Muscle of leg (tissue), 11 donors: ENCODE measurements around the gene SPTA1. TPM values are rescaled to one million over a fixed set of nuclear protein-coding genes. Genes with fewer than 3 reads are reported as not detected.

ENCODE experiments used
- DNase-seq: peaks from one replicate; pipeline ENCODE4 v3.0.0; 2013
- H3K27ac ChIP-seq: one replicate; pipeline ENCODE4 v1.5.1; 2013; ENCODE audit warnings: mild to moderate bottlenecking, low read length, control low read depth
- H3K27me3 ChIP-seq: one replicate; pipeline ENCODE4 v1.6.1; 2013; ENCODE audit warnings: low read length; ENCODE audit not compliant: control insufficient read depth, insufficient read depth
- H3K36me3 ChIP-seq: one replicate; pipeline ENCODE4 v1.6.1; 2013; ENCODE audit warnings: low read length; ENCODE audit not compliant: control insufficient read depth, insufficient read depth
- H3K4me1 ChIP-seq: one replicate; pipeline ENCODE4 v1.6.1; 2013; ENCODE audit warnings: low read length; ENCODE audit not compliant: control insufficient read depth, insufficient read depth
- H3K4me3 ChIP-seq: one replicate; pipeline ENCODE4 v1.5.1; 2013; ENCODE audit warnings: low read length, control low read depth
- H3K9me3 ChIP-seq: replicated peaks from 2 replicates; pipeline ENCODE4 v1.6.1; 2013; ENCODE audit warnings: low read depth, low read length; ENCODE audit not compliant: control insufficient read depth
- WGBS: methylation state at CpG from one replicate; pipeline ENCODE4 v1.1.5; 2013; ENCODE audit warnings: missing lambda C conversion rate; ENCODE audit not compliant: insufficient coverage; 5-methylcytosine and 5-hydroxymethylcytosine counted together
- polyA plus RNA-seq, 8 donors: library from polyadenylated mRNA; unstranded; fragments of 120-200 nt; gene quantifications; one replicate each; pipeline versions ENCODE4 v1.2.1 to v1.2.3, GENCODE V29; 2013; ENCODE audit warnings: inconsistent platforms in 1 of 8, low replicate concordance in 1 of 8; ENCODE audit not compliant: insufficient read length in 8 of 8, insufficient read depth in 1 of 8
- total RNA-seq: library from RNA; stranded (reverse); fragments of 120-200 nt; gene quantifications from one replicate; pipeline ENCODE4 v1.2.4, GENCODE V29; 2013

SPTA1 gene
- total and polyA plus RNA-seq, 9 donors, result 0.99 to 5.6 (median 2.3) TPM

GRCh38 chr1:158649052-158649451 lies 37.5 kb downstream of the SPTA1 start:
- Histone ChIP-seq H3K9me3 (no peaks in the 10 kb centered on the region), H3K27ac (no peak overlapping the region), H3K4me3 (no peak overlapping the region), H3K4me1 (no peaks in the 10 kb centered on the region), H3K36me3 (no peaks in the 10 kb centered on the region), H3K27me3 (no peaks in the 10 kb centered on the region)
- DNase-seq, result no peak

DNA sequence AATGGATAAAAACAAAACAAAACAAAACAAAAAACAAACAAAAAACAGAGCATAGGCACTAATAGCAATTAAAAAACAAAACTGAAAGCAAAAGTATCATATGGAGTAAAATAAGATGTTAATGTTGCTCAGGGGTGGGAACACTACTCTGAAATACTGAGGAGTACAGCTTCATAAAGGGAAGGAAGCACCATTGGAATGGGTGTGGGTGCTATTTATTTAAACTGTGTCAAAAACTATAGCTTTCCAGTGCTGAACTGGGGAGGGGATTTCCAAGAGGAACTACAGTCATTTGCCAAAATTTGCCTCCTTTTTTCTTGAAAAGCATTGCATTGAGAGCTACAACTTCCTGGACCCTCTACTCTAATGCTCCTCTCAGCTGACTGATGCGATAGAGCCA lies 40.0 kb downstream of the SPTA1 start:
- no peak overlapping the region for H3K27ac ChIP-seq
- H3K27me3 ChIP-seq, result no peaks in the 10 kb centered on the region

DNA sequence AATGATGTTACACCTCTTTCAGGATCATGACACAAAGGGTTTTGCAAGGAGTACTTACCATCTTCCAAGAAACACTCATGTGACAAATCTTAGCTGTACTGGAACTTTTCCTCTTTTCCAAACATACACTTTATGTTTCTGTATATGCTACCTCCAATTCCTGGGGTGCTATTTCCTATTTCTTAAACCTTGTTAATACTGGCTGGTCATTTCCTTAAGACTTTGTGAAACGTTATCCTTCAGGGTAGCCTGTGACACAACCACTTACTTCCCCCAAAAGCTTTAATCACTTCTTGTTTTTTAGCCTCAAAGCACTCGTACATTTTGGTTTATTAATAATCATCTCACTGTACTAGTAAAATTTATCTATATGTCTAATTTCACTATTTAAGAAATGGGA lies 42.1 kb downstream of the SPTA1 start:
- no peaks in the 10 kb centered on the region for H3K4me1 ChIP-seq
- WGBS, result no CpG with 5 or more reads among the region's 2 CpGs
- no peak overlapping the region for H3K4me3 ChIP-seq
- H3K9me3 ChIP-seq, result peaks cover 2% of the 10 kb centered on the region
- no peak overlapping the region for H3K27ac ChIP-seq
- no peaks in the 10 kb centered on the region for H3K36me3 ChIP-seq
- no peaks in the 10 kb centered on the region for H3K27me3 ChIP-seq
- DNase-seq, result peak; percentile 7

More for the DNA sequence above, 40.0 kb downstream of the SPTA1 start:
- no peaks in the 10 kb centered on the region for H3K36me3 ChIP-seq
- no peak overlapping the region for H3K4me3 ChIP-seq
- WGBS, result no CpG with 5 or more reads among the region's 1 CpG
- H3K4me1 ChIP-seq, result no peaks in the 10 kb centered on the region
- no peaks in the 10 kb centered on the region for H3K9me3 ChIP-seq
- peak; percentile 21 for DNase-seq

DNA sequence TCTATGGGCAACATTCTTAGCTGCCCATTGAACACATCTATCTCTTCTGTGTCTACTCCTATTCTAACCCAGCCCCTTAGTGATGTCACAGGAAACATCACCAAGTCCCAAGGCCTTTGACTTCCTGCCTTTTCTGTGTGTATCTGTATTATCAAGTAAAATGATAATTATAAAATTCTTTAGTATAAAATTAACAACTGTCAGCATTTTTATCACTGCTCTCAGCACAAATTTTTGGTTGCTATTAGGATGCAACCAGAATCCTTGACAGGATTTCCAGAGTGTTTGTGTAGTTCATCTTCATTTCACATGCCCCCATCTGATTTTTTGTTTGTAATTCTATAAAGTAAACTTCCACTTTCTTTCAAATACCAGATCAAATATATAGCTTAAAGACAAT lies 47.6 kb downstream of the SPTA1 start:
- H3K4me3 ChIP-seq, result no peak overlapping the region

DNA sequence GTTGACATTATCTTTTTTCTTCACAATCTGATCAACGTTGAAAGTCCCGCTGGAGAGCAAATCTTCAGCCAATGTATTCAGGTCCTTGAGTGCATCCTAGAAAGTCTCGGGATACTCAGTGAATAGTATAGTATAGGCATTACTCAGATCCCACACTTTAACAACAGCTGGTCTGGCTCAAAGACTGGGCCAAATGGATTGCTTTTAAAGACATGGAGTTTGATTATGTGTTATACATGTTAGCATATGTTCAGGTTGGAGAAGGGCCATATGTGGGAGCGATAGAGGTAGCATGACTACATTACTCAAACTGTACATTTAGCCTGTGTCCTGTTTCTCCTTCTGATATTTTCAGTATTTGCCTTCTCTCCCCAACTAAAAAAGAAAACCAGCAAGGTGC lies 48.4 kb downstream of the SPTA1 start:
- WGBS, result no CpG with 5 or more reads among the region's 4 CpGs
- no peak overlapping the region for H3K27ac ChIP-seq
- DNase-seq, result no peak

More for the DNA sequence above, 47.6 kb downstream of the SPTA1 start:
- H3K27ac ChIP-seq, result no peak overlapping the region
- no peaks in the 10 kb centered on the region for H3K4me1 ChIP-seq
- H3K9me3 ChIP-seq, result peaks cover 11% of the 10 kb centered on the region
- no peaks in the 10 kb centered on the region for H3K27me3 ChIP-seq
- no peak for DNase-seq
- H3K36me3 ChIP-seq, result no peaks in the 10 kb centered on the region

DNA sequence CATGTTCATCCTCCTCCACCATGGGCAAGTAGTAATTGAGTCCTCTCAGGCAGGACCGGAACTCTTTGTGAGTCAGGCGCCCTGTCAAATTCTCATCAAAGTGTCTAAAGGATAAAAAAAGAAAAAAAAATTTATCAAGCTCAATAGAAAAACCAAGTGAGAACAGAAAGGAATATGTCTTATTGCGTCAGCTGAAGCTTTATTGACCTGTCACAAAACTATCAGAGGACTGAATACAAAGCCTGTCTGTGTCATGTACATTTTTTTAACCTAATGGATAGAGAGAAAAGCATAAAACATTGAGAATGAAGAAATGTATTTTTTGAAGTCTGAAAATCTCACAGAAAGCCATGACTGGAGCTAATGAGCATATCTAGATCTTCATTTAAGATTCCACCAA lies 72.8 kb downstream of the SPTA1 start:
- H3K4me3 ChIP-seq, result no peak overlapping the region
- H3K9me3 ChIP-seq, result no peaks in the 10 kb centered on the region
- H3K27ac ChIP-seq, result no peak overlapping the region
- no peaks in the 10 kb centered on the region for H3K27me3 ChIP-seq
- no peak for DNase-seq
- no peaks in the 10 kb centered on the region for H3K4me1 ChIP-seq
- WGBS, result no CpG with 5 or more reads among the region's 3 CpGs
- no peaks in the 10 kb centered on the region for H3K36me3 ChIP-seq

More for the DNA sequence above, 48.4 kb downstream of the SPTA1 start:
- Histone ChIP-seq H3K36me3 (no peaks in the 10 kb centered on the region), H3K9me3 (peaks cover 11% of the 10 kb centered on the region), H3K4me1 (no peaks in the 10 kb centered on the region), H3K27me3 (no peaks in the 10 kb centered on the region), H3K4me3 (no peak overlapping the region)

DNA sequence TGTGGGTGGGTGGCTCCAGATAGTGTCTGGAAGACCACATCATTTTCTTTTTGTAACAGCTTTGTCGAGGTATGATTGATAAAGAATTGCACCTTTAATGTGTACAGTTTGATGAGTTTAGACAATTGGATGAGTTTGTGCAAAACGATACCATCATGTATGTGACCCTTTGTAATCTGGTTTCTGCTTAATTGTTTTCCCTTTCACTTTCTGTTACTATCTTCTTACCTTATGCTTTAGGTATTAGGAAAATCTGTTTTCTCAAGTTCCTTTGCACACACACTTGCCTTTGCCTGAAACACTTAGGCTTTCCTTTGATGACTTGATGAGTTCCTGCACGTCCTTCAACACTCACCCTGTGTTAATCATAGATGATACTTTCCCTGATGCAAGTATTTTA lies 74.6 kb downstream of the SPTA1 start:
- H3K27ac ChIP-seq, result no peak overlapping the region
- WGBS, result no CpG with 5 or more reads among the region's 3 CpGs
- H3K36me3 ChIP-seq, result no peaks in the 10 kb centered on the region
- DNase-seq, result no peak
- H3K4me3 ChIP-seq, result no peak overlapping the region
- no peaks in the 10 kb centered on the region for H3K9me3 ChIP-seq
- H3K27me3 ChIP-seq, result no peaks in the 10 kb centered on the region
- no peaks in the 10 kb centered on the region for H3K4me1 ChIP-seq

GRCh38 chr1:158607296-158607695 lies 79.2 kb downstream of the SPTA1 start:
- no peaks in the 10 kb centered on the region for H3K9me3 ChIP-seq
- H3K27me3 ChIP-seq, result no peaks in the 10 kb centered on the region
- no peaks in the 10 kb centered on the region for H3K36me3 ChIP-seq
- no peak overlapping the region for H3K27ac ChIP-seq
- no peak overlapping the region for H3K4me3 ChIP-seq
- 83% methylated on average over 1 of the region's 1 CpG for WGBS
- no peak for DNase-seq
- no peaks in the 10 kb centered on the region for H3K4me1 ChIP-seq

DNA sequence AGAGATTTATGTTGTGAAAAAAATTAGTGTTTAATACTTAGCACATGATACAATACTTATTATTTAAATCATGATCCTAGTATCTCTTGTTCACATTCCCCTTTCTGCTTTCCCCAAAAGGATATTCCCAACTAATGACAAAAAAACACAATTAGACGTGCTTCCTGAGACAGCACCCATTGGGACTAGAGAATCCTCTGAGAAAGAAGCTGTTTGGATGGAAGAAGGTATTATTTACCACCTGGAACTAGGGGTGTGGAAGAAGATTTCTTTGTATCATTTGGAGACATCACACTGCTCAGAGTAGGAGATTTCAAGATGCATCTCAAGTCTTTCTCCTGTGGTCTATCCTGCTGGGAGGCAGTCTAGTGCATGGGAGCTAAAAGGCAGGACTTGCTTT lies 81.5 kb downstream of the SPTA1 start, which contains the start of gene OR10Z1:
Gene OR10Z1 (plus strand): TSS at position 301 of the 400 bp plus-strand sequence. CDS start 1,171 bp downstream, outside the sequence.
- no peaks in the 10 kb centered on the region for H3K27me3 ChIP-seq
- no peak within 1 kb of the TSS for H3K27ac ChIP-seq
- no peaks in the 10 kb centered on the region for H3K36me3 ChIP-seq
- no CpG with 5 or more reads among the region's 1 CpG for WGBS
- no peaks in the 10 kb centered on the region for H3K9me3 ChIP-seq
- no peaks in the 10 kb centered on the region for H3K4me1 ChIP-seq
- H3K4me3 ChIP-seq, result no peak within 1 kb of the TSS
- DNase-seq, result no peak

DNA sequence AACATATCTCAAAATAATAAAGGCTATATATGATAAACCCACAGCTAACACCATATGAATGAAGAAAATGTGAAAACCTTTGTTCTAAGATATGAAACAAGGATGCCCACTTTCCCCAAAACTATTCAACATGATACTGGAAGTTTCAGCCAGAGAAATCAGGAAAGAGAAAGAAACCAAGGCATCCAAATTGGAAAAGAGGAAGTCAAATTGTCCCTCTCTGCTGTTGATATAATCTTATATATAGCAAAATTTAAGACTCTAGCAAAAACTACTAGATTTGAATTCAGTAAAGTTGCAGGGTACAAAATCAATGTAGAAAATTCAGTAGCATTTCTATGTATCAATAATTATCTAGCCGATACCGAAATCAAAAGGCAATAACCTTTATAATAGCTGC lies 85.8 kb downstream of the SPTA1 start:
- WGBS, result no CpG with 5 or more reads among the region's 2 CpGs
- DNase-seq, result no peak
- no peaks in the 10 kb centered on the region for H3K4me1 ChIP-seq
- peaks cover 20% of the 10 kb centered on the region for H3K9me3 ChIP-seq
- no peak overlapping the region for H3K27ac ChIP-seq
- H3K4me3 ChIP-seq, result no peak overlapping the region
- H3K27me3 ChIP-seq, result no peaks in the 10 kb centered on the region
- H3K36me3 ChIP-seq, result no peaks in the 10 kb centered on the region

DNA sequence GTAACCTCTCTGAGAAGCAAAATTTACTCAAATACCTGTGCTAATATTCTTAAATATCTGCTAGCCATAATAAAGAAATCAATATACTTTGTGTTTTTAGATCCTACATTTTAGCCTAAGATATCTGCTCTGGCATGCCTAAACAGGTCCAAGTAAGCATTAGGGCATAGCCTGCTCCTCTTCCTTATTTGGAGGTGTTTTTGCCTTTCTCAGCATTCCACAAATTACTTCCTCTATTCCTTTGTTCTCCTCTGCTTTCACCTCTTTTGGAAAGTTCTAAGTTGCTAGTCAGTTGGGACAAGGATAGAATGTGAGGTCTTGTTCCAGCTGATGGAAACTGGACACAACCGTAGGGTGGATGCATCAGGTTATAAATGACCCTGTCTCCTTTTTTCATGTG lies 99.6 kb downstream of the SPTA1 start:
- peaks cover 3% of the 10 kb centered on the region for H3K9me3 ChIP-seq
- no peak overlapping the region for H3K27ac ChIP-seq
- H3K4me1 ChIP-seq, result no peaks in the 10 kb centered on the region
- H3K36me3 ChIP-seq, result no peaks in the 10 kb centered on the region
- no peak for DNase-seq
- no peaks in the 10 kb centered on the region for H3K27me3 ChIP-seq
- H3K4me3 ChIP-seq, result no peak overlapping the region
- 86% methylated on average over 1 of the region's 1 CpG for WGBS
